GM21576 (cell line): ENCODE measurements around the gene SLFNL1.

Source experiments
- ATAC-seq: cut with Tn5 transposase; IDR thresholded peaks from one replicate; pipeline ENCODE4 v1.9.1; 2021; ENCODE audit warnings: mild to moderate bottlenecking, moderate library complexity; ENCODE audit not compliant: unreplicated experiment

SLFNL1 gene

DNA sequence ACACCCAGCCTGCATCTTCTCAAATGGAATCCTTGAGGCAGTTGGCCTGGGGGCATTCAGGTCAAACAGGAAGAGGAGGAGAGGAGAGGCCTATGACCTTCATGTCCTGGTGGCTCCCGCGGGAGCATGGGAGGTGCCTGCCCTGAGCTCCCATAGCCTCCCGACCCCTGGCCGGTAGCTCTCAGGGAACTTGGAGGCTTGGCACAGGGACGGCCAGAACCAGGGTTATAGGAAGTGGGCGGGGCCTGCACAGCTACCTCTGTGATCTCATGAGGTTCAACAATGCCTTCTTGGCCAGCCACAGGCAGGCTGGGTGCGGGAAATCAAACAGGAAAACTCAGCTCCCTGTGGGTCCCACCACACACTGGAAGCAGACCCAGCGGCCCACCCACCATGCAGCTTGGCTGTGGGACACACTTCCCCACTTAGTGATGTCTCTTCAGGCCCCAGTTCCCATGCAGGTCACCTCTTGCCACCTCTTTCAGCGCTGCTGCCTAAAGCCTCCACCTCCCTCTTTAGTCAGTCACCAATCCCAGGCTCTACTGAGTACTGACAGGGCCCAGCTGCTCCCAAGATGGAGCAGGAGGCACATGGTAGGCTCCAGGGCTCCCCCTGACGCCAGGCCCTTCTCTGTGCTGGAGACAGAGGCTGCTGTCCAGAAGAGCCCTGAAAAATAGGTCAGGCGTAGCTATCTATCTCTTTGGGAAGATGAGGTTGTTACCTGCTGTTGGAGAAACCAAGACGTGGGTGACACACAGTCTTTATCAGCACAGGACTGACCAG lies at the start of gene SLFNL1:
Gene SLFNL1, minus strand, starts transcription at position 200 of the 783 bp plus-strand sequence. CDS start 1,065 bp downstream, outside the sequence.
- ATAC-seq = no peak

DNA sequence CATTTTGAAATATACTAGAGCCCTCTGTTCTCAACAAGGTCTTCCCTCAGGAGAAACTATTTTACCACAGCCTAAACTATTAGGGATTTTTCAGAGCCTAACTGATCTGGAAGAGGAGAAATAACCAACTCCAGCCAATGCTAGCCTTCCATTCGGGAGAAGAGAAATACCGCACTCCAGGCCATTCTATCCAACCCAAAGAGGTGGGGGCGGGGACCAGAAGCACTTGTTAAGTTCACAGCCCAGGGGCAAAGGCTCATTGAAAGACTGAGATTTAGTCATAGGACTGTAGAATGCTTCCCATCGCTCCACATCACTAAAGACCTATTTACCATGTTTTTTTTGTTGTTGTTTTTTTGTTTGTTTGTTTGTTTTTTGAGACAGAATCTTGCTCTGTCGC lies 35.4 kb upstream of the SLFNL1 start:
- ATAC-seq = no peak

DNA sequence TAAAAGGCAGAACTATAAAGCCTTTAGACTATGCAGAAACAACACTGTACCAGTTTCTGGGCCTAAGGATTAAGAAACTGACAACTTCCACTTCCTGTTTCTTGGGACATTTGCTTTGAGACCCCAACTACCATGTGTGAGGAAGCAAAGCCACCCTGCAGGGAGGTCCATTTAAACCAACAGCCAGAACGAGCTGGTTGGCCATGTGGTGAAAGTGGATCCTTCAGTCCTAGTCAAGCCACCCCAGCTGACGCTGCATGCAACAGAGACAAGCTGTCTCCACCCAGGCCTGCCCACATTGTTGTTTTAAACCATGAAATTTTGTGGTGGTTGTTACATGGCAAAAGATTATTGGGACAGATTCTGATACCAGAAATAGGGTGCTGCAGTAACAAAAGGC lies 31.8 kb upstream of the SLFNL1 start:
- no peak for ATAC-seq

DNA sequence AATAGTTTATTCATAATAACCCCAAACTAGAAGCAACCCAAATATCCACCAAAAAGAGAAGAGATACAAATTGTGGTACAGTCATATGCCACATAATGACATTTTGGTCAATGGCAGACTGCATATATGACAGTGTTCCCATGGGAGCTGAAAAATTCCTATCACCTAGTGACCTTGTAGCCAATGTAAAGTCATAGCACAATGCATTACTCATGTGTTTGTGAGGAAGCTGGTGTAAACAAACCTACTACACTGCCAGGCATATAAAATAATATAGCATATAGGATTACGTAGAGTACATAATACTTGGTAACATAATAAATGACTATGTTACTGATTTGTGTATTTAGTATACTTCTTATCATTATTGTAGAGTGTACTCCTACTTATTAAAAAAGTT lies 29.5 kb upstream of the SLFNL1 start:
- no peak for ATAC-seq

DNA sequence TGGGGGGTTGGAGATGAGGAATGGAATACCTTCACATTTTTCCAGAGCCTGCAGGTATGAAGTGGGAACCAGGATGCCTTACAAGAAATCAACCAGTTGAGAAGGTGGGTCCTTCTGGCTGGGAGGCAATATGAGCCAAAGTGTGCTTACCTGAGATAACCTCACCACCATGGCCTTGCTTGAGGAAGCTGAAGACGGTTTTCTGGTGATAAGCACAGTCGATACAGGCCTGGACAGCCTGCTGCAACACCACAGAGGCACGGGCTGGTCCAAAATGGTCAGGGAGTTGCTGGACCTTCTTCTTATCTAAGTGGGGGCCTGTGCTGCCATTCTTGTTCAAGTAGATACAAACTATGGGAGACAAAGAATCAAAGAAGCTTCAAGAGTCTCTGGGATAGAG lies 27.0 kb upstream of the SLFNL1 start:
- no peak for ATAC-seq

DNA sequence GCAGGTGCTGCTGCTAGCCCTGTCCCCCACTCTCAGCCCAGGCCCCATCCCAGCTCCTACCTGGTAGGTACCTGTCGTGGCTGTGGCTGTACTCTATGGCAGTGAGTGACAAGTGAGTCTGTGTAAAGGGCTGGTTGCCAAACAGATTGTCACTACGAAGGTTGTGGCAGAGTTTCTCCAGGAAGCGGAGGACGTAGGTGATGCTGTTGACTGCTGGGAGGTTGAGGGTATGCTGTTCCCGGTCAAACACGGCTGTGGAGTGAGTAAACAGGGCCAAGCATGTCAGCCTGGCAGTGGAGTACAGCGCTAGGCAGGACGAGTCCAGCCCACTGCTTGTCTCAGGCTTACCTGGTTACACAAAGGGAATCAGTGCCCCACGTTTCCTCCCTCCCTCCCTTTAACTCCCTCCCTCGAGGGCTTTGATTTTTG lies 24.8 kb upstream of the SLFNL1 start:
- ATAC-seq = no peak

DNA sequence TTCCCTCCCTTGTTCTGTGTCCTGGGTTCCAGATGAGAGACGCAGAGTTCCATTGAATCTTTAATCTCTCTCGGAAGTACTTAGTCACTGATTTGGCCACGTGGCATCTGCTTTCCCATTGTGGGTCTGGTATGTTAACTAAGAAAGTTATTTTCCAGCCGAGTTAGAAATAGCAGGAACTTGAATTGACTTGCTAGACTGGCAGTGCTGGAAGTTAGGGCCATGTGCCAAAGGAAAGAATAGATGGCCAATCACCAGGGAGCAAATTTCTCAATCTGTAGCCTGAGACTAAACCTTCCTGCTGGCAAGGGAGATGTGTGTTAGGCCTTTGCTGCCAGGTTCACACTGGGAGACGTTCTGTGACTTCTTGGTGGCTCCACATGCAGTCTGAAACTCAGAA lies 24.2 kb upstream of the SLFNL1 start:
- no peak for ATAC-seq

DNA sequence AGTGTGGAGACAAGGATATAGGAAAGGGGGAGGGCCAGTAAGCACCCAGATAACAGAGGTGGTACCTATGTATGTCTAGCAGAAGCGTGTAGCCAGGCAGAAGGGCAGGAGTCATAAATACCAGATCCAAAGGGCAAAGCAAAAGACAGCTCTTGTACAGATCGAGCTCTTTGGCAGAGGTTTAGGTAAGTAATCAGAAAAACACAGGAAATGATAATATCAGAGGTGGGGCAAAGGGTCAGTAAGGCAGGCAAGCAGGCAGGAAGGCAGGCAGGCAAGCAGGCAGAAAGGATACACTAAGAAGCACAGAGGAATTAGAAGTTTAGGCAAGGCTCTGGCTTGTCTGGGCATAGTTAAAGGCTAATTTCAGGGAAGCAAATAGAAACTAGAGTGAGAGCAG lies 22.7 kb upstream of the SLFNL1 start:
- ATAC-seq = no peak

DNA sequence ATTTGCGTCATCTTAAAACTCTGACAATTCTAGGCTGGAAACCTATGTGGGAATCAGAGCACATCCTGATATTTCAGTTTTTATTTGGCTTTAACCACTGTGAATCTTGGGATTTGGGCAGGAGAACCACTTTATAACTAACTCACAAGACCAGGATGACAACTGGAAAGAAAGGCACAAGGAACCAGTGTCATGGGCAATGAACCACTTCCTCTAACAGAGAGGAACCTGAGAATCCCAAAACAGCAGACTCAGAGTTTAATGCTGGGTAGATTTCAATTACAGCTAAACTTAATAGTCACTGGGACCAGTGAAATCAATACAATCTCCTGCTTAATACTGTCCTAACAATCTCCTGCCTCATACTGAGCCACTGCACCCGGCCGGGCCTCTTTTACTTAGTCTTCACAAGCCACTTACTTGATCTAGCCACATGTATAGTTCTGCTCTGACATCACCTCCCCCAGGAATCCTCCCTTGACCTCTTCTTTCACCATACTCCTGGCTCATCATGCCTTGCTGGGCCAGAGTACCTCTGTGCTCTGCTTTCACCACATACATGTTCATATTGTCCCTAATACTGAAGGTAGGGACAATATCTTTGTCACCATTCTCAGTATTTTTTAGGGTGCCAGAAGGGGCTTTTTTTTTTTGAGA lies 20.2 kb upstream of the SLFNL1 start:
- no peak for ATAC-seq

DNA sequence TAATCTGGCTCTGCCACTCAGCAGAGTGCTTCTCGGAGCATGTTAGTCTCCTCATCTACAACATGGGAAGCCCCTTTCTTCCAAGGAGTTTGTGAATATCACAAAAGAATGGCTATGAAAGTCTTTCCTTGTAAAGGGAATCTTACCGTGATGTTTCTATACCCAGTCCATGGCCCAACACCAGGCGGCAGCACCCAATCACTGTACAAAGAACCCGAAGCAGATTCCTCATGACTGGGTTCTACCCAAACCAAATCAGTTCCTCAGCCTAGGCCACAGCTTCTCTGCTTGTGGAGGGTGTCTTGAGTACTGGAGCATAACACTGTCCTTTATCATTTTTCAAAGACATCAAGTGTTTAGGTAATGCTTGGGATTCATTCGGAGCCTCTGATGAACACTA lies 16.6 kb upstream of the SLFNL1 start:
- ATAC-seq = no peak

DNA sequence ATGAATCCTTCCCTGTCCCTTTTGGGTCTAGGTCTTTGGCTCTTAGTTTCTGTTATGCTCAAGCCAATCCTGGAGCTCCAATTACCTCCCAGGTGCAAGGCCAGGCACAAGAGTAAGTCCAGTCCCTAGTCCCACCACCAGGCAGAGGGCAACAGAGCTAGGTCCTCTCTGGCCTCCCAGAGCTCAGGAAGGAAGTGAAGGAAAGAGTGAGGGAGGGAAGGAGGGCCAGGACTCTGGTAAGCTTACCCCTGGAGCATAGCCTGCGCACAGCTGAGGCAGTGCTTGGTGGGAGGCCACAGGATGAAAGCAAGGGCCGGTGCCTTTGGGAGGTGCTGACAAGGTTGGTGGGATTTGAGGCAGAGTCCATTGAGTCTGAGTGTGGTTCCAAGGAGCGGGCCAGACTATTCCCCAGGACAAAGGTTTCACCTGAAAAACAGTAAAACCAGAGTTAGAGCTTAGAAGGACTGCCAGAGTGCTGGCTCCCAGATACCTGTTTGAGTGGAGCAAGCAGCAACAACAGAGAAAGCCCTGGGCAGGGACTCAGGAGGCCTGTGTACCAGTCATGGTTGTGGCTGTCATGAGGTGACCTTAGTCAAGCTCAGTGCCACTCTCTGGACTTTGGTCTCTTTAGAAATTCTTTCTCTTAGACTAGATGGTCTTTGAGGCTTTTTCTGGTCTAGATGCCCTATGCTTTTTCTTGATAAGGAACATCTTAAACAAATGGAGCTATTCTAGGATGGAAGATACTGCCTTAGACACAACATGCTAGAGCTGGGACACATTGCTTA lies 15.8 kb upstream of the SLFNL1 start:
- no peak for ATAC-seq

DNA sequence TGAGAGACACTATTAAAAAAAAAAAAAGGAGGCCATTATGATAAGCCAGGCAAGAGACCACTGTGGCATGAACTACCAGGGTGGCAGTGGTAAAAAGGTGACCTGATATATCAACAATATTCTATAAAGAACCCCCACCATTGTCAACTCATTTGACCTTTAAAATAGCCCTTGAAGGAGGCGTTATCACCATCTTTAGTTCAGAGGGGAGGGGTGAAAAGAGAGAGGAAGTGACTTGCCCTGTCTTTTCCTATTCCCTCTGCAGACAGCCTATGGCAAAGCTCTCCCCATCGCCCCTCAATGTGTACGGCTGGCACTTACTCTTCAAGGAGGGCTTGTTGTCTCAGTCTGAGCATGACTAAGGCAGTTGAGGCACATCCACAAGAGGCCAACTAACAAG lies 11.7 kb upstream of the SLFNL1 start:
- ATAC-seq = no peak

DNA sequence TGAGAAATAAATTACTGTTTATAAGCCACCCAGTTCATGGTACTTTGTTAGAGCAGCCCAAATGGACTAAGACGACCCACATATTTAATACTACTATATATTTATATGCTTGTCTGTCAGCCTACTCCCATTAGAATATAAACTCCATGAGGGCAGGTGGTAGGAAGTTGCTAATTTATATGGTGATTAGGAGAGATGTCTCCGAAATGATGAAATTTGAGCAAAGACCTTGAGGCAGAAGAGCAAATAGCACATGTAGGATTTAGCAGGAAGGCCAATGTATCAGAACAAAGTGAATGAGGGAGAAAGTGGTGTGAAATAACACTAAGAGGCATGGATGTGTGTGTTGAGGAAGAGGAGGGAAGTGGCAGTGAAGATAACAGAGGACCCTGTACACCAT lies 10.6 kb upstream of the SLFNL1 start:
- ATAC-seq = no peak

DNA sequence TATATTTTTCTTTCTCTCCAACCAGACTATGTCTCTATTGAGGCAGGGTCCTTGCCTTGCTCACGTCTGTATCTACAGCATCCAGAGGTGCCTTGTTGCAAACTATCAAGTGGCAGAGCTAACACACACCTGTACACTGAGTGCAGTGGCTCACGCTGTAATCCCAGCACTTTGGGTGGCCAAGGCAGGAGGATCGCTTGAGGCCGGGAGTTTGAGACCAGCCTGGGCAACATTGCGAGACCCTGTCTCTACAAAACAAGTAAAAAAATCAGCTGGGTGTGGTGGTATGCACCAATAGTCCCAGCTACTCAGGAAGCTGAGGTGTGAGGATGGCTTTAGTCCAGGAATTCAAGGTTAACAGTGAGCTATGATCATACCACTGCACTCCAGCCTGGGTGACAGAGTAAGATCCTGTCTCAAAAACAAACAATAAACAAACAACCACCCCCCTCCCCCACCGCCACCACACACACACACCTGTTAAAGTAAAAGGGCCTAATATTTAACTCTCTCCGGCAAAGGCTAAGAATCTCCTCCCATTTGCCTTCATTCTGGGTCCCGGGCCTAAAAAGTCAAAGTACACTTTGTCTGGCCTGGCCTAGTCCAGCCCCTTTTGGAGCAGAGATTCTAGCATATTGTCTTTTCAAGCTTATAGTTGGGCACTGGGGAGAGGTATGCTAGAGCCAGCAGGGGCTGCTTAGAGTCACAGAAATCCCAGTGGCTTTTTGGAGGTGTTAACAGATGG lies 9.5 kb upstream of the SLFNL1 start:
- ATAC-seq = no peak

DNA sequence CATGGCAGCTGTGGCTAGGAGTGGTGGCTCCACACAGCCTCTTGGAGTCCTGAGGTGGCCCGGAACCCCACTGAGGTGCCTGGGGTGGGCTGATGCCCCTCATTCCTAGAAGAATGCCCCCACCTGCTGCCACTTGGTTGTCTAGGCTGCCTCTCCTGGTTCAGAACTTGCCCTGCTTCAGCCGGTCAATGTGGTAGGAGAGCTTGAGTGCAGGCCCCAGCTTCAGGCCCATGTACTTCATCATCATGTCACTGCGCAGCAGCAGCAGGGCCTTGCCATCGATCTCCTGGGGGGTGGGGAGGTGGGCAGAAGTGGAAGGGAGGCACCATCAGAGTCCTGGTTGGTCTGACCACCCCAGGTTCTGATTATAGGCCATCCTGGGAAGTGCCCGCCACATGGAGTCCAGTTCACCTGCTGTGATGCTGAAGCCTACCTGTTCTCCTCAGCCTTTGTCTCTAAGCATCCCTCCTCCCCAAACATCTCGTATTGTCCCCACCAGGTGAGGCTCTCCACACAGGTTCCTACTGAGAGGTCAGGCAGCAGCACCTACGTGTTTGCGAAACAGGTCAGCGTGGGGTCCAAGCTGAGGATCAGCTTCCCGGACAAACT lies 6.6 kb upstream of the SLFNL1 start:
- no peak for ATAC-seq

DNA sequence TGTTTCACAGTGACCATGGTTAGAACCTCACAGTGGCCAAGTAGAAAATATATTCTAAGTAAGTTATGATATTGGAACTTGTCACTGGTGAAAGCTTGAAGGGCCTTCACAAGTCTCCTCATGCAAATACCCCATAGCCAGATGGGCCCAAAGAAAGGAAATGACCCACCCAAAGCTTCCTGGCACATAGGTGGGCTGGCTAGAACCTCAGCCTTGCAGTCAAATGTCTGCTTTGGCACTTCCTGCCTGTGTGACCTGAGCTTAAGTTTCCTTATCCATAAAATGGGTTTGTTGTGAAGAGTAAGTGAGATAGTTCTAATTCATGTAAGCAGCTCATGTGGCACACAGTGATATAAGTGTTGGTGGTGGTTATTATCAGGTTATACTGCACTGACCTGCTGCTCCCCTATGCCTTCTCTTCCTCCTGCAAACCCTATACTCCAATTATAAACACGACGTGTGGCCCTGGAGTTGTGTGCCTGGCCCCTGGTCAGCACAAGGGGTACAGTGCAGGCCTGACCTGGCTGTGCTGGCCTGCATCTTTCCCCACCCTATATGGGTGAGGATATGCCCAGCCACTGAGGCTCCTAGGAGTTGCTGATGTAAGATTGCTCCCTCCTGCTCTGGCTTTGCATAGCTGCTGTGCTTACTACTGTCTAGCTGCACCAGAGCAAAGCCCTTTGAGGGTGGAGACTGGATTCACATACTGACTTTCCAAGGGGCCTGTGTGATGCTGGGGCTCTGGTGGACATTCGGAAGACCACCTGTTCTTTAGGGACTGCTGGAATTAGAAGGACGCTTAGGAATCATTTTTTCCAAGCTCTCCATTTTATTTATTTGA lies 4.7 kb upstream of the SLFNL1 start:
- ATAC-seq = no peak

DNA sequence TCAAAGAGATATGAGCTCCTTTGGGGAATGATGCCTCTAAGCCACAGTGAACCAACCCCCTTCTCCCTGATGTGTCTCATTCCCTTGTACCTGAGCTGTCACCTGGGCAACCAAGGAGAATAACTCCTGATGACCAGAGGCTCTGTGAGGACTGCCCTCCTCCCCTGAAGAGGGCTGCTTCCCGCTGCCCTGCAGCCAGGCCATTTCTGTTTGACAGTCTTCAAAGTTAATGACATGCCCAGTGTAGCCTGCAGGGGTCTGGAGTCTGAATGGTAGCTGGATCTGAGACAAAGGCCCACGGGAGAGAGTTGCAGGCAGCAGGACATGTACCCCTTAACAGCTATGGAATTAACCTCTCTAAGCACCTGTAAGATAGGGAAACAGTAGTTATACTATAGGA lies 3.4 kb upstream of the SLFNL1 start:
- ATAC-seq = no peak

DNA sequence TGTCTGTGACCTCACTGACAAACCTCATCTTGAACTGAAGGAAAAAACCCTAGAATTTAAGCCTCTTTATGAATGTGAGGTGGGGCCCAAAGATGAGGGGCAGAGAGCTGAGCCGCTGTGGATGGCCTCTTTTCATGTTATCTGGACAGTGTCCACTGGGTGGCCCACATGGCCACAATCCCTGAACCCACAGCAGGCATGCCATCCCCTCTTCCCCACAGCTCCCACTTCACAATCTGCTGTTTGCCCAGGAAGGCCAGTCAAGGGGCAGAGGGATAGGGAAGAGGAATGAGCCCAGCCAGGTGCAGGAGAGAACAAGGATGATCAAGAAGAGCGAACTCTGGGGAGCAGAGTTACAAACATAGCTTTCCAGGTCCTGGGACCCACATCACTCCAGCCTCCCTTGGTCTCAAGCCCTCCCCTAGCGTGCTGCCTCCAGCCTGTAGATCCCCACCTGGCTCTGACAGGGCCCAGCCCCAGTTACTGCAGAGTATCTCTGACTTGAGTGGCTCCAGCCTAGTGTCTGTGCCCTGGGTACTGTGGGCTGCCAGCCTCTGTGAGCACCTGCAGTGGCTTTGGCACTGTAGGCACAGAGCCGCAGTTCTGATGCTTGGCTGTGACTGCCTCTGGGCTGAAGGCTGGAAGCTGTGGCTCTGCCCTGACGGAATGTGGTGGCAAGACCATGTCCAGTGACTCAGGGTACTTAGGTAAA lies 1.9 kb upstream of the SLFNL1 start:
- no peak for ATAC-seq

DNA sequence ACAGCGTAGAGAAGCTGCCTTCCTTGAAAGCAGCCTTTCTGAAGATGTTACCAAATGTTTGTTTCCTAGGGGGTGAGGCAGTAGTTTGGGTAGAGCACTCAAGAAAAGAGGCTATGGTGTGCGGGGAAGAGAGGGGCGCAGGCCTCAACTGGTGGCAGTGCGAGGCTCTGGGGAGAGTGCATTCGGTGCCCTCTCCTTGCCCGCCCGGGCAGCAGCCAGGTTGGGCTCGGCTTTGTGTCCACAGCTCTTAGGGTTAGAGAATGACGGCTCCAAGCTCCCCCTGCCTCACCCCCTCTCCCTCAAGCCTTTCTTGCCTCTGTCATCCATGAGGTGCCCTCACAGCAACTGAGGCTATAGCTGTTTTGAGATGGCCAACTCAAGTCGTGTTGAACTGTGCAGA lies 899 bp upstream of the SLFNL1 start:
- ATAC-seq = no peak
